Calu3 (cell line): Measurements from ENCODE around the gene OR52D1. TPM values are rescaled to one million over a fixed set of nuclear protein-coding genes. Genes with fewer than 3 reads are reported as not detected.

ENCODE experiments used
- BruUV-seq: library from RNA; stranded (reverse); fragments of 400-500 nt; replicated peaks from 2 replicates; lab custom pipeline; 2021; lab: Mats Ljungman, UMichigan
- CTCF ChIA-PET: fragments of 300-600 bp; sonication (Branson Sonifier 250); formaldehyde crosslinking; loops from one replicate; lab custom pipeline; 2022; ENCODE audit warnings: antibody characterized with exemption; lab: Charles Lee
- DNase-seq: peaks from one replicate; pipeline ENCODE4 v3.0.0; 2022
- H3K27ac Mint-ChIP-seq: one replicate; pipeline ENCODE4 v1.8.0; 2022; ENCODE audit warnings: mixed read lengths; ENCODE audit not compliant: unreplicated experiment
- H3K27me3 Mint-ChIP-seq: one replicate; pipeline ENCODE4 v1.8.0; 2022; ENCODE audit warnings: mixed read lengths; ENCODE audit not compliant: unreplicated experiment
- H3K36me3 Mint-ChIP-seq: one replicate; pipeline ENCODE4 v1.8.0; 2022; ENCODE audit warnings: mild to moderate bottlenecking, moderate library complexity, mixed read lengths; ENCODE audit not compliant: insufficient read depth, unreplicated experiment
- H3K4me1 Mint-ChIP-seq: one replicate; pipeline ENCODE4 v1.8.0; 2022; ENCODE audit warnings: mild to moderate bottlenecking, low read depth, mixed read lengths; ENCODE audit not compliant: unreplicated experiment
- H3K4me3 Mint-ChIP-seq: one replicate; pipeline ENCODE4 v1.8.0; 2022; ENCODE audit warnings: mild to moderate bottlenecking, low read depth, moderate library complexity, mixed read lengths; ENCODE audit not compliant: unreplicated experiment
- H3K9me3 Mint-ChIP-seq: one replicate; pipeline ENCODE4 v1.8.0; 2022; ENCODE audit warnings: low read depth, mixed read lengths; ENCODE audit not compliant: unreplicated experiment
- CTCF ChIP-seq: fragments of 200-600 bp; IDR thresholded peaks from one replicate; pipeline ENCODE4 v1.8.0; 2022; ENCODE audit warnings: antibody characterized with exemption; ENCODE audit not compliant: unreplicated experiment
- intact Hi-C: fragments of 100-400 bp; cut with micrococcal nuclease; formaldehyde crosslinking; loops from one replicate; pipeline ENCODE4 v1.10.0; 2022; ENCODE audit not compliant: unreplicated experiment
- total RNA-seq: library from RNA; stranded (reverse); gene quantifications from 2 replicates; pipeline ENCODE4 v1.2.3, GENCODE V29; 2022

The OR52D1 gene
- total RNA-seq, 1 experiment from 2014 or later = not detected

GRCh38 chr11:5531053-5531831 lies 42.8 kb downstream of the OR52D1 start:
- Mint-ChIP-seq H3K27me3 (peaks cover 62% of the 10 kb centered on the region), H3K27ac (no peak overlapping the region), H3K4me3 (no peak overlapping the region), H3K4me1 (no peaks in the 10 kb centered on the region), H3K36me3 (no peaks in the 10 kb centered on the region), H3K9me3 (no peaks in the 10 kb centered on the region)
- TF ChIP-seq CTCF = no peak
- no TSS peak for BruUV-seq
- CTCF ChIA-PET = no interaction called here
- intact Hi-C loops = no loop called here
- DNase-seq = no peak

- peaks cover 36% of the 10 kb centered on the region for H3K27me3 Mint-ChIP-seq
- no peak for TF ChIP-seq CTCF
- intact Hi-C loops = no loop called here
- no peaks in the 10 kb centered on the region for H3K4me1 Mint-ChIP-seq
- H3K27ac Mint-ChIP-seq = no peak overlapping the region
- DNase-seq = no peak
- BruUV-seq = no TSS peak
- CTCF ChIA-PET = no interaction called here
- H3K4me3 Mint-ChIP-seq = no peak overlapping the region
- no peaks in the 10 kb centered on the region for H3K36me3 Mint-ChIP-seq
- H3K9me3 Mint-ChIP-seq = no peaks in the 10 kb centered on the region
Measured at GRCh38 chr11:5534046-5534445, 45.6 kb downstream of the OR52D1 start.

GRCh38 chr11:5536482-5536881 lies 48.0 kb downstream of the OR52D1 start:
- H3K27me3 Mint-ChIP-seq = peaks cover 18% of the 10 kb centered on the region
- no peak overlapping the region for H3K27ac Mint-ChIP-seq
- no peak for DNase-seq
- intact Hi-C loops = no loop called here
- no peak overlapping the region for H3K4me3 Mint-ChIP-seq
- CTCF ChIA-PET = no interaction called here
- no peaks in the 10 kb centered on the region for H3K4me1 Mint-ChIP-seq
- no TSS peak for BruUV-seq
- TF ChIP-seq CTCF = no peak
- H3K36me3 Mint-ChIP-seq = no peaks in the 10 kb centered on the region
- no peaks in the 10 kb centered on the region for H3K9me3 Mint-ChIP-seq

Other genes starting within 250 kb of the OR52D1 start
- not detected in 2 replicates for gene HBG1, start 238.8 kb upstream of the OR52D1 start, total RNA-seq
- gene HBG2, start 233.9 kb upstream of the OR52D1 start, total RNA-seq = not detected in 2 replicates
- not detected in 2 replicates for gene HBE1, start 218.7 kb upstream of the OR52D1 start, total RNA-seq
- not detected in 2 replicates for gene OR51B4, start 186.7 kb upstream of the OR52D1 start, total RNA-seq
- not detected in 2 replicates for gene OR51B2, start 164.4 kb upstream of the OR52D1 start, total RNA-seq
- not detected in 2 replicates for gene OR51B5, start 145.2 kb upstream of the OR52D1 start, total RNA-seq
- not detected in 2 replicates for gene OR51B6, start 137.2 kb upstream of the OR52D1 start, total RNA-seq
- gene OR51M1, start 104.9 kb upstream of the OR52D1 start, total RNA-seq = not detected in 2 replicates
- not detected in 2 replicates for gene OR51Q1, start 66.6 kb upstream of the OR52D1 start, total RNA-seq
- gene OR51I1, start 47.2 kb upstream of the OR52D1 start, total RNA-seq = not detected in 2 replicates
- not detected in 2 replicates for gene OR51I2, start 39.4 kb upstream of the OR52D1 start, total RNA-seq
- gene UBQLN3, start 21.3 kb downstream of the OR52D1 start, total RNA-seq = not detected in 2 replicates
- gene UBQLNL, start 28.0 kb downstream of the OR52D1 start, total RNA-seq = 0.14 and 0.51 TPM in 2 replicates
- gene OR52H1, start 59.9 kb downstream of the OR52D1 start, total RNA-seq = not detected in 2 replicates
- not detected in 2 replicates for gene OR52B6, start 92.2 kb downstream of the OR52D1 start, total RNA-seq
- gene TRIM6, start 108.0 kb downstream of the OR52D1 start, total RNA-seq = 0.80 and 2.8 TPM in 2 replicates
- gene TRIM34, start 136.3 kb downstream of the OR52D1 start, total RNA-seq = 9.9 and 13.1 TPM in 2 replicates
- 36.8 and 44.1 TPM in 2 replicates for gene TRIM5, start 196.4 kb downstream of the OR52D1 start, total RNA-seq
- gene TRIM22, start 201.1 kb downstream of the OR52D1 start, total RNA-seq = 11.5 and 37.8 TPM in 2 replicates
- gene OR56B1, start 247.8 kb downstream of the OR52D1 start, total RNA-seq = not detected in 2 replicates